Left lung (tissue), 10 donors: Measurements from ENCODE around the gene AFMID. TPM values are rescaled to one million over a fixed set of nuclear protein-coding genes. Genes with fewer than 3 reads are reported as not detected.
"Not testable (repeated sequence)": the region's sequence is repeated elsewhere in the genome, so short reads cannot be mapped to it uniquely, and the experiment has no call there.

Source experiments
- ATAC-seq: fragments of 200-7000 bp; cut with Tn5 transposase; one replicate; pipeline ENCODE4 v1.9.1; 2020; ENCODE audit warnings: moderate library complexity
- DNase-seq, 4 donors: peaks; one replicate each; pipeline ENCODE4 v3.0.0-alpha.2; 2013 to 2020
- H3K27ac ChIP-seq, 2 donors: fragments of 200-600 bp; sonication (generic) in 1 of 2; one replicate each; pipeline versions ENCODE4 v1.5.0 to v1.8.0; 2020 to 2021
- H3K27me3 ChIP-seq, 2 donors: fragments of 200-600 bp; sonication (generic) in 1 of 2; one replicate each; pipeline versions ENCODE4 v1.5.0 to v1.8.0; 2020 to 2021
- H3K36me3 ChIP-seq, 2 donors: fragments of 200-600 bp; sonication (generic) in 1 of 2; one replicate each; pipeline versions ENCODE4 v1.5.0 to v1.8.0; 2020 to 2021
- H3K4me1 ChIP-seq, 2 donors: fragments of 200-600 bp; one replicate each; pipeline ENCODE4 v1.8.0; 2021
- H3K4me3 ChIP-seq, 2 donors: fragments of 200-600 bp; sonication (generic) in 1 of 2; one replicate each; pipeline versions ENCODE4 v1.5.0 to v1.8.0; 2020 to 2021; ENCODE audit warnings: mild to moderate bottlenecking in 1 of 2
- H3K9me3 ChIP-seq, 2 donors: fragments of 200-600 bp; sonication (generic) in 1 of 2; one replicate each; pipeline versions ENCODE4 v1.5.0 to v1.8.0; 2020 to 2021
- intact Hi-C, 2 donors: fragments of 100-400 bp; cut with DNase I; formaldehyde crosslinking; loops; one replicate each; pipeline versions ENCODE4 v1.11.2 to v1.14.2; 2022
- polyA plus RNA-seq, 6 donors: library from polyadenylated mRNA; unstranded; fragments of 120-200 nt; gene quantifications; one replicate each; pipeline ENCODE4 v1.2.1, GENCODE V29; 2013; ENCODE audit not compliant: insufficient read length in 6 of 6
- total RNA-seq, 2 donors: library from RNA; stranded (reverse); fragmentation: NEBNext Ultra II Directional; extraction: Animal tissue kit (Norgen Biotek cat#: 25700); gene quantifications; one replicate each; pipeline ENCODE4 v1.2.1, GENCODE V29; 2021
- TF ChIP-seq, protein P1 (sequence below), 2 donors: fragments of 200-600 bp; sonication (generic) in 1 of 2; IDR thresholded peaks; one replicate each; pipeline versions ENCODE4 v1.5.0 to v1.8.0; 2021; ENCODE audit warnings: antibody characterized with exemption in 2 of 2
- donor health status: DM: no; HTN: yes; CAD: no.
- donor health status: DM: no; HTN: no; CAD: no.

The AFMID gene
- total and polyA plus RNA-seq, 8 donors = 31.3 to 58.9 (median 50.9) TPM

DNA sequence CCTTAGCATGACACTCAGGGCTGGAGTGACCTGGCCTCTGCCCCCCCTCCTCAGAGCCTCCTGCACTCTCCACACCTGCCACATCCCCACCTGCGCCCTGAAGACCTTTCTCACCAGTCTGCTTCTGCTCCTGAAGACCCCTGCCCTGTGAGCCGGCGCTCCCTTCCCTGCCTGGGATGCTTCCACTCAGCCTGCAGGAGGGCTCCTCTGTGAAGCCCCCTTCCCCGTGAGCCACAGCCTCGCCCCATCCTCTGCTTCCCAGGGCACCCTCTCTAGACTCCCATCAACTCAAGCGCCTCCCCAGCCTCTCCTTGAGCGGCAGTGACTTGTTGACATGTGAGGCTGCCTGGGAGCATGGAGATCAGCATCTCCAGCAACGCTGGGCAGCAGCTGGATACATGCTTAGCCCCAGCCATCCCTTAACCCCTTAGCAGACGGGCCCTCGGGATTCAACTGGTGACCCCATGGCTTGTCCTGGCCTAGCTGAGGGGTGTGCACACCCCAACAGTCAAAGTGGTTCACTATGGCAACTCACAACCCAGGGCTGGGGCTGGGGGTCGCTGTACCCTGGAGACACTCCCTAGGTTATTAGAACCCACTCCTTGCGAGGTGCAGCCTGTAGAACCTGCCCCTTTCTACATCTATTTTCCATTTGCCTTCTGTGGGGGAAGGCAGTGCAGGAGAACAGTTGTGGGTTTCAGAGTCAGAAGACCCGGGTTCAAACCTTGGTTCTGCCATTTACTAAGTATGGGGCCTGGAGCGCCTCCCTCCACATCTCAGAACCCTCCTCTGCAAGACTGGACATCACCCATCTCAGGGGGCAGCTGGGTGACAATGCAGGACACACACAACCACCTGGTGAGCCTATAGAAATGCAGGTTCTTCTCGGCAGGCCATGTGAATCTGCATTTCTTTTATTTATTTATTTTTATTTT lies 65.8 kb downstream of the AFMID start:
- DNase-seq (peak in 1 of 4 donors; percentile 71), ATAC-seq (no peak)
- Histone ChIP-seq H3K27ac (no peak overlapping the region), H3K4me1 (peaks cover 10 to 72% of the 10 kb centered on the region in 2 donors), H3K9me3 (no peaks in the 10 kb centered on the region), H3K27me3 (no peaks in the 10 kb centered on the region), H3K4me3 (no peak overlapping the region), H3K36me3 (no peaks in the 10 kb centered on the region)
- intact Hi-C loops = loop anchor here in 1 of 2 donors (10.0 kb wide), 1 partner anchor 172 kb away; no protein-coding TSS in a partner anchor
- TF ChIP-seq, protein P1, sequence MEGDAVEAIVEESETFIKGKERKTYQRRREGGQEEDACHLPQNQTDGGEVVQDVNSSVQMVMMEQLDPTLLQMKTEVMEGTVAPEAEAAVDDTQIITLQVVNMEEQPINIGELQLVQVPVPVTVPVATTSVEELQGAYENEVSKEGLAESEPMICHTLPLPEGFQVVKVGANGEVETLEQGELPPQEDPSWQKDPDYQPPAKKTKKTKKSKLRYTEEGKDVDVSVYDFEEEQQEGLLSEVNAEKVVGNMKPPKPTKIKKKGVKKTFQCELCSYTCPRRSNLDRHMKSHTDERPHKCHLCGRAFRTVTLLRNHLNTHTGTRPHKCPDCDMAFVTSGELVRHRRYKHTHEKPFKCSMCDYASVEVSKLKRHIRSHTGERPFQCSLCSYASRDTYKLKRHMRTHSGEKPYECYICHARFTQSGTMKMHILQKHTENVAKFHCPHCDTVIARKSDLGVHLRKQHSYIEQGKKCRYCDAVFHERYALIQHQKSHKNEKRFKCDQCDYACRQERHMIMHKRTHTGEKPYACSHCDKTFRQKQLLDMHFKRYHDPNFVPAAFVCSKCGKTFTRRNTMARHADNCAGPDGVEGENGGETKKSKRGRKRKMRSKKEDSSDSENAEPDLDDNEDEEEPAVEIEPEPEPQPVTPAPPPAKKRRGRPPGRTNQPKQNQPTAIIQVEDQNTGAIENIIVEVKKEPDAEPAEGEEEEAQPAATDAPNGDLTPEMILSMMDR (IDR thresholded peaks at IDR 0.05) = no peak

DNA sequence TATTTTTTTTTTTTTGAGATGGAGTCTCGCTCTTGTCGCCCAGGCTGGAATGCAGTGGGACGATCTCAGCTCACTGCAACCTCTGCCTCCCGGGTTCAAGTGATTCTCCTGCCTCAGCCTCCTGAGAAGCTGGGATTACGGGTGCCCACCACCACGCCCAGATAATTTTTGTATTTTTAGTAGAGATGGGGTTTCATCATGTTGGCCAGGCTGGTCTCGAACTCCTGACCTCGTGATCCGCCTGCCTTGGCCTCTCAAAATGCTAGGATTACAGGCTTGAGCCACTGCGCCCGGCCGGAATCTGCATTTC lies 66.4 kb downstream of the AFMID start:
- intact Hi-C loops = loop anchor here in 1 of 2 donors (10.0 kb wide), 1 partner anchor 171 kb away; no protein-coding TSS in a partner anchor
- peak in 1 of 4 donors; percentile 47 for DNase-seq
- not testable (repeated sequence) for H3K36me3 ChIP-seq, ATAC-seq, H3K27me3 ChIP-seq, H3K27ac ChIP-seq, H3K9me3 ChIP-seq
- Histone ChIP-seq H3K4me1 (peaks cover 15 to 79% of the 10 kb centered on the region in 2 donors), H3K4me3 (peak overlapping the region in 1 of 2 donors; percentile 91)

DNA sequence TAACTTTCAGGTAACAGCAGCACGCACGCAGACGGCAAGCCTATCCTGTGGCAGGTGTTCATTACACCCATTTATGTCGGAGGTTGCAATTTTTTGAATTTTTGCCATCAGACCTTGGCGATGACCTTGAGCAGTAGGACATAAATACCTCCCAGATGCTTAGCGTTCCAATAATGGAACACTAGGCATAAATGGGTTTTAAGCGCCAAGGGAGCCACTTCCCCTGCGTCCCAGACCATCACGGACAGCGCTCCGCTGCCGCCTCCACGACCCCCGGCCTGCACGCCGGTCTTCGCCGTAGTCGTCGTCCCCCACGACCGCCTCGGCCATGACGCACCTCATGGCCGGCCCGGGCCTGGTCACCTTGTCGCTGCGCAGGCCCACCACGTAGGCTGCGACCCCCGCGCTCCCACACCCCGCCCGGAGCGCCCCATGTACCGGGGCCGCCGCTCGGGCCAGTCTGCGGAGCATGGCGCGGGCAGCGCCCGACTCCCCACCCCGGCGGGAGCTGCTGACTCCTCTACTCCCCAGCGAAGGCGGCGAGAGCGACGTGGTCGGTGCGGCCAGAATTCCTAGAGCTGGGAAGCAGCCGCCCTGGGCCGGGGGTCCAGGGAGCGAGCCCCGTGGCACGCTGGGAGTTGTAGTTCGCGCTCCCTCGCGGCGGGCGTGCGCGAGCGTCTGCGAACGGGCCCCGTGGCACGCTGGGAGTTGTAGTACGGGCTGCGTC lies 66.9 kb downstream of the AFMID start:
- intact Hi-C loops = loop anchor here in 1 of 2 donors (10.0 kb wide), 1 partner anchor 171 kb away; no protein-coding TSS in a partner anchor
- Histone ChIP-seq H3K36me3 (no peaks in the 10 kb centered on the region), H3K4me3 (peak overlapping the region; percentile 91 to 96), H3K4me1 (peaks cover 19 to 84% of the 10 kb centered on the region in 2 donors), H3K27me3 (no peaks in the 10 kb centered on the region), H3K9me3 (no peaks in the 10 kb centered on the region), H3K27ac (peak overlapping the region; percentile 79 to 89)
- ATAC-seq (peak; percentile 85), DNase-seq (peak; percentile 80 to 97 (median 90))
- TF ChIP-seq, protein P1 (IDR thresholded peaks at IDR 0.05) = no peak

DNA sequence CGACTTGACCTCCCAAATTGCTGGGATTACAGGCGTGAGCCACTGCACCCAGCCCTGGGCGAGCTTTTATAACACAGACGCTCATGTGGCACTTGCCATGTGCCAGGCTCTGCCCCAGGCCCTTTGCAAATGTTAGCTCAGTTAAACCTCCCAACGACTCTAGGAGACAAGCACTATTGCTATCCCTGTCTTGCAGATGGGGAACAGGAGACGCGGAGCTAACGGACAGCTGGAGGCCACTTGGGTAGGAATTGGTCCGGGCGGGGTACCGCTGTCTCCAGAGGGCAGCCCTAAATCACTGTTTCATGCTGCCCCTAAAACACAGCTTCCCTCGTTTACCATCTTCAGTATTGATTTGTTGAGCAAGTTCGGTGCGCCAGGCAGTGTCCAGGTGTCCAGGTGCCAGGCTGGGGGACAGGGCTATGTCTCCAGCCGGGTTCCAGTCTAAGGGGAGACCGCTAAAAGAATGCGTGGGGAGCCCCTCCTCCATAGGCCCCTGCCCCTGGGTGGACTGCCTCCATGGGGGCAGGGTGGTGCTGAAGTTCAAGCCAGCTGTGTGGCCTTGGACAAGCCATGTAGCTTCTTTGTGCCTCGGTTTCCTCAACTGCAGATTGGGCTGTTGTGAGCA lies 68.0 kb downstream of the AFMID start:
- ATAC-seq (no peak), DNase-seq (peak in 1 of 4 donors; percentile 33)
- intact Hi-C loops = loop anchor here in 1 of 2 donors (10.0 kb wide), 1 partner anchor 170 kb away; no protein-coding TSS in a partner anchor
- H3K9me3 ChIP-seq = no peaks in the 10 kb centered on the region
- H3K4me1 ChIP-seq = peaks cover 22 to 94% of the 10 kb centered on the region in 2 donors
- TF ChIP-seq, protein P1 (IDR thresholded peaks at IDR 0.05) = no peak
- no peaks in the 10 kb centered on the region for H3K27me3 ChIP-seq
- no peaks in the 10 kb centered on the region for H3K36me3 ChIP-seq
- no peak overlapping the region for H3K4me3 ChIP-seq
- H3K27ac ChIP-seq = peak overlapping the region in 1 of 2 donors; percentile 94

DNA sequence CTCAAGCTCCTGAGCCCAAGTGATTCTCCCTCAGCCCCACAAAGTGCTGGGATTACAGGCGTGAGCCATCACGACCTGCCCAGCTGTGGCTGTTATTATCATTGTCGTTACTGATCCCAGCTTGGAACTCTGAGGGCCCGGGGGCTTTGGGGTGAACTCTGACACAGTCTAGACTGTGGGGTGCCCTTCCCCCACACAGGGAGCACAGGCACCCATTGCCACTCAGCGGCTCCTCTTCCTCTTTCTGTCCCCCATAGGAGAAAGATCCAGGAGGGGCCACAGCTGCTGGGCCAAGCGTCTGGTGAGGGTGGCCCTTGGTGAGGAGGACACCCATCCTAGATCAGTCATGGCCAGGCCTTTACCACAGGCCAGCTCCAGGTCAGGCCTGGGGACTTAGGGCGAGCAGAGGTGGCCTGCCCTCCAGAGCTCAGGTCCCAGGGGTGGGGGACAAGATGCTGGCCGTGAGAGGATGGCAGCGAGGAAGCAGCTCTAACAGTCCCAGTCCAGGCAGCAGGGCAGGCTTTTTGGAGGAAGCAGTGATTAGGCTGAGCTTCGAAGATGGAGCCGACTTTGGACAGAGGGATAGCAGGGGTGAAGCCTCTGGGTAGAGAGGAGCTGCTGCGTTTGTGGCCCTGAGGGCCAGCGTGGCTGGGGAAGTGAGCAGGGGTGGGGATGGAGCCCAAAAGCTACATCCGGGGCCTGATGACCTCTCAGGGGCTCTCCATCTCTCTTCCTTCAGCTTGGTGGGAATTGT lies 69.0 kb downstream of the AFMID start:
- Histone ChIP-seq H3K4me3 (no peak overlapping the region), H3K36me3 (no peaks in the 10 kb centered on the region), H3K27ac (peak overlapping the region in 1 of 2 donors; percentile 94), H3K4me1 (peaks cover 21 to 95% of the 10 kb centered on the region in 2 donors), H3K9me3 (no peaks in the 10 kb centered on the region), H3K27me3 (no peaks in the 10 kb centered on the region)
- ATAC-seq (no peak), DNase-seq (peak in 1 of 4 donors; percentile 77)
- intact Hi-C loops = loop anchor here in 1 of 2 donors (10.0 kb wide), 1 partner anchor 169 kb away; no protein-coding TSS in a partner anchor
- TF ChIP-seq, protein P1 (IDR thresholded peaks at IDR 0.05) = no peak
